ENCODE results near the gene SYT13. TPM values are rescaled to one million over a fixed set of nuclear protein-coding genes. Genes with fewer than 3 reads are reported as not detected.

The SYT13 gene
- total RNA-seq, 4 donors from 2014 or later, result 0.19 to 1.3 (median 0.67) TPM; not detected in 1

- WGBS, 2 donors (ENCODE audit: low coverage in 1 of 2), result 36 to 69% methylated on average over 1 to 4 of the region's 4 CpGs
- ATAC-seq, result no peak
- no peak overlapping the region for H3K27ac ChIP-seq
Observed at GRCh38 chr11:45262900-45263299, 23.2 kb downstream of the SYT13 start.

DNA sequence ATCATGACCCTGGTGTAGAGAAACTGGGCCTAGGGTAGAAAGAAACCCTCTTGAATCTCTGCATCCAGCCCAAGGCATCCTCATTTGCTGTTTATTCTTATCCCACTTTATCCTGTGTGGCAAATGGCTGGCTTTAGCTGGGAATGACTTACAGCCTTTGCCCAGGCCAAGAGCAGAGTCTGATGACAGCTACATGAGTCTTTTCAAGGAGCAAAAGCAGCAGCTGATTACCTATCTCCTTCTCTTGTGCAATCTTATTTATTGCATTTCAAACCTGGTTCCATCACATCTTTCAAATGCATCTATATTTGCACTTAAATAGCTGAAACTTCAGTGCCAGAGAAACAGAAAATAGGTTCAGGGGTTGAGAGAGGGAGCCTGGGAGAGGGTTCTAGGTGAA lies 26.1 kb downstream of the SYT13 start:
- Histone ChIP-seq H3K27me3 (peaks cover 77% of the 10 kb centered on the region), H3K4me1 (no peaks in the 10 kb centered on the region), H3K36me3 (no peaks in the 10 kb centered on the region), H3K27ac (no peak overlapping the region), H3K9me3 (no peaks in the 10 kb centered on the region), H3K4me3 (no peak overlapping the region)
- no peak for TF ChIP-seq POLR2AphosphoS5 (IDR thresholded peaks at IDR 0.05)
- no peak for ATAC-seq

More at GRCh38 chr11:45262900-45263299, 23.2 kb downstream of the SYT13 start:
- Histone ChIP-seq H3K36me3 (no peaks in the 10 kb centered on the region), H3K4me1 (no peaks in the 10 kb centered on the region), H3K27me3 (peaks cover 90% of the 10 kb centered on the region), H3K9me3 (no peaks in the 10 kb centered on the region), H3K4me3 (no peak overlapping the region)
- TF ChIP-seq POLR2AphosphoS5 (IDR thresholded peaks at IDR 0.05) (no peak), POLR2A (IDR thresholded peaks at IDR 0.05) (no peak), EP300 (IDR thresholded peaks at IDR 0.05) (no peak)
- TF ChIP-seq, protein P1, sequence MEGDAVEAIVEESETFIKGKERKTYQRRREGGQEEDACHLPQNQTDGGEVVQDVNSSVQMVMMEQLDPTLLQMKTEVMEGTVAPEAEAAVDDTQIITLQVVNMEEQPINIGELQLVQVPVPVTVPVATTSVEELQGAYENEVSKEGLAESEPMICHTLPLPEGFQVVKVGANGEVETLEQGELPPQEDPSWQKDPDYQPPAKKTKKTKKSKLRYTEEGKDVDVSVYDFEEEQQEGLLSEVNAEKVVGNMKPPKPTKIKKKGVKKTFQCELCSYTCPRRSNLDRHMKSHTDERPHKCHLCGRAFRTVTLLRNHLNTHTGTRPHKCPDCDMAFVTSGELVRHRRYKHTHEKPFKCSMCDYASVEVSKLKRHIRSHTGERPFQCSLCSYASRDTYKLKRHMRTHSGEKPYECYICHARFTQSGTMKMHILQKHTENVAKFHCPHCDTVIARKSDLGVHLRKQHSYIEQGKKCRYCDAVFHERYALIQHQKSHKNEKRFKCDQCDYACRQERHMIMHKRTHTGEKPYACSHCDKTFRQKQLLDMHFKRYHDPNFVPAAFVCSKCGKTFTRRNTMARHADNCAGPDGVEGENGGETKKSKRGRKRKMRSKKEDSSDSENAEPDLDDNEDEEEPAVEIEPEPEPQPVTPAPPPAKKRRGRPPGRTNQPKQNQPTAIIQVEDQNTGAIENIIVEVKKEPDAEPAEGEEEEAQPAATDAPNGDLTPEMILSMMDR (IDR thresholded peaks at IDR 0.05), result no peak

- 89 to 100% methylated on average over 1 to 2 of the region's 3 CpGs for WGBS, 2 donors (ENCODE audit: low coverage in 1 of 2)
- Histone ChIP-seq H3K4me1 (no peaks in the 10 kb centered on the region), H3K36me3 (no peaks in the 10 kb centered on the region), H3K4me3 (no peak overlapping the region), H3K27ac (no peak overlapping the region), H3K9me3 (no peaks in the 10 kb centered on the region), H3K27me3 (peaks cover 72% of the 10 kb centered on the region)
- TF ChIP-seq, protein P1 (IDR thresholded peaks at IDR 0.05), result no peak
- TF ChIP-seq POLR2AphosphoS5 (IDR thresholded peaks at IDR 0.05) (no peak), POLR2A (IDR thresholded peaks at IDR 0.05) (no peak), EP300 (IDR thresholded peaks at IDR 0.05) (no peak)
- no peak for ATAC-seq
Observed at GRCh38 chr11:45259592-45259991, 26.5 kb downstream of the SYT13 start.

GRCh38 chr11:45258982-45259530 lies 27.1 kb downstream of the SYT13 start:
- Histone ChIP-seq H3K9me3 (no peaks in the 10 kb centered on the region), H3K27me3 (peaks cover 67% of the 10 kb centered on the region), H3K36me3 (no peaks in the 10 kb centered on the region), H3K4me1 (no peaks in the 10 kb centered on the region), H3K4me3 (no peak overlapping the region), H3K27ac (no peak overlapping the region)
- 26 to 42% methylated on average over 4 of the region's 4 CpGs for WGBS, 2 donors (ENCODE audit: low coverage in 1 of 2)
- TF ChIP-seq POLR2A (IDR thresholded peaks at IDR 0.05) (no peak), POLR2AphosphoS5 (IDR thresholded peaks at IDR 0.05) (no peak), EP300 (IDR thresholded peaks at IDR 0.05) (no peak)
- TF ChIP-seq, protein P1 (IDR thresholded peaks at IDR 0.05), result no peak
- ATAC-seq, result no peak

DNA sequence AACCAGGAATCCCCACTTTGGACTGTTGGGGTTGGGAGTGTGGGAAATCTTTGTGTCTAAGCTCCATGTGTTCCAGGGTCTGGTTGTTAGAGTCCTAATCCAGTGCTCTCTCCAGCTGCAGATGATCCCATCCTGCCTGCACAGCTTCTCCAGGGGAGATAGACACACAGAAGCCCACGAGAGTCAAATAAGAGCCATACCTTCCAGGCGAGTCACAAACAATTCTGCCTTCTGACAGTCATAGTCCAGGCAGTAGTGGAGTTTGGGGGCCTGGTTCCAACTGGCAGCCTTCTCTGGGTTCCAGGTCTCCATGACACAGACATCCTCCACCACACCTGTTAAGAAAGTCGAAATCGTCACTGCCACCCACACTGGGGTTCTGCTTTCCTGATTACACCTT lies 32.1 kb downstream of the SYT13 start:
- no peak for ATAC-seq
- peaks cover 28% of the 10 kb centered on the region for H3K27me3 ChIP-seq
- H3K27ac ChIP-seq, result no peak overlapping the region
- 58 to 63% methylated on average over 2 to 4 of the region's 4 CpGs for WGBS, 2 donors (ENCODE audit: low coverage in 1 of 2)
- H3K4me3 ChIP-seq, result no peak overlapping the region
- no peak for TF ChIP-seq POLR2AphosphoS5 (IDR thresholded peaks at IDR 0.05)
- no peak for TF ChIP-seq EP300 (IDR thresholded peaks at IDR 0.05)
- no peak for TF ChIP-seq POLR2A (IDR thresholded peaks at IDR 0.05)
- TF ChIP-seq, protein P1 (IDR thresholded peaks at IDR 0.05), result no peak
- no peaks in the 10 kb centered on the region for H3K36me3 ChIP-seq
- H3K4me1 ChIP-seq, result no peaks in the 10 kb centered on the region
- H3K9me3 ChIP-seq, result no peaks in the 10 kb centered on the region

All from gastroesophageal sphincter (tissue), 4 donors.